G401.6 (cell line): Measurements from ENCODE around the gene IQCK.

Experiments used
- FAIRE-seq: peaks from 2 replicates; lab custom pipeline; 2012; peaks lifted over from hg19 to GRCh38; lab: Jason Lieb, UNC

Gene IQCK

GRCh38 chr16:19722269-19722952 is 4.3 kb downstream of the IQCK start:
- FAIRE-seq: no peak

DNA sequence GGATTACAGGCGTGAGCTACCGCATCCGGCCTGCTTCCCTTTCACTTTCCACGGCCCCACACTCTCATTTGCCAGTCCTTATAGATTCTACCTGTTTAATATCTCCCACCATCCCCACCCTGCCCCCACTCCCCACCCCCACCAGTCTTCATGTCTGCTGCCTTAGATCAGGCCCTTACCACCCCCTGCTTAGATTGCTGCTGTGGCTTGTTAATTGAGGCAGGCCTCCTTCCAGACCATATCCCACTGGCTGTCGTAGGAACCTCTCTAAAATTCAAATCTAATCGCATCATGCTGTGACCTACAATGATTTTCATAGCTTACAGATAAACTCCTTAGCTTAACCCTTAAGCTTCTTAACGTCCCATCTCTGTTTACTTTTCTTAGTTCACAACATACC is 4.9 kb downstream of the IQCK start:
- FAIRE-seq: no peak

GRCh38 chr16:19728636-19728965 is 10.5 kb downstream of the IQCK start:
- no peak for FAIRE-seq

GRCh38 chr16:19733551-19733950 is 15.5 kb downstream of the IQCK start:
- no peak for FAIRE-seq

DNA sequence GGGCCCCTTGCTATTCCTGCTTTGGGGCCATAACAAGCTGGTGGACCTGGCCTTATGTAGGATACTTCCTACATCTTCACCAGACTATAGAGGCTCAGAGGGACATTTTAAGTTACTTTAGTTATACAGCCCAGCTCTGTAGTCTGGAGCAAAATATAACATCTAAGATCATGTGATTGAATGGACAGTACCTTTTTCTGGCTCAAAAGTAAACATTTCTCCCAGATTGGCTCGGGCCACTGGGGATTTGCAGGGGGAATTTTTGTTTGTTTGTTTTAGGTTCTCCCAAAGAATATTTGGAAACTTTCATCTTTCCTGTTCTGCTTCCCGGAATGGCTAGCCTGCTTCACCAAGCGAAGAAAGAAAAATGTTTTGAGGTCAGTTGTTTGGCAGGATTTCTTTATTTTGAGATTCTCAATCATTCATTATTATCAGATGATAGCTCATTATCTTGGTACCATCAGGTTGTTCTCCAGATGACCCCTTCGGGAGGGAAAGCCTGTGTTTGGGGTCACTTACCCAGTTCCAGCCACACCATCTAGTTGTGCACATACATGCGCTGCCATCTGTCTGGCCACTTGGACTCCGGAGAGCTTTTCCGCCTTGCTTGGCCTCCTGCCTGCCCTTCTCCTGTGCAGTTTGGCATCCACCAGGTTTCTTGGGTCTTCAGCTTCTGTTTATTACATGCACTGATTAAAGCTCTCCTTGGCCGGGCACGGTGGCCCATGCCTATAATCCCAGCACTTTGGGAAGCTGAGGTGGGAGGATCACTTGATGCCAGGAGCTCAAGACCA is 17.2 kb downstream of the IQCK start:
- no peak for FAIRE-seq

- FAIRE-seq: no peak
These were observed 19.4 kb downstream of the IQCK start for GRCh38 chr16:19737306-19738038.

GRCh38 chr16:19741354-19741753 is 23.3 kb downstream of the IQCK start:
- no peak for FAIRE-seq

DNA sequence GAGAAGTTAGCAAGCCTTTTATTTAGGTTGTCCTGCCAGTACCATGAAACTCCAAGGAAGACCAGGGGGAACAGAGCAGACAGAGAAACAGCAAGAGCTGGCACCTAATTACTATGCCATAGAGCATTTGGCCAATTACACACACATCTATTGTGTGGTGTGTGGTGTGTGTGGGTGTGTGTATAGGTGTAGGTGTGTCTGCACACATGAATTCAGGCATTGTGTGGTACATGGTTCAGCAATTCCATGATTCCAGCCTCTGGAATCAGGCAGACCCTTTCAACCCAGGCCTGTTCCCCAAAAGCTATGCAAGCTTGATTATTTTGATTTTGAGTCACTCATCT is 25.7 kb downstream of the IQCK start:
- no peak for FAIRE-seq

DNA sequence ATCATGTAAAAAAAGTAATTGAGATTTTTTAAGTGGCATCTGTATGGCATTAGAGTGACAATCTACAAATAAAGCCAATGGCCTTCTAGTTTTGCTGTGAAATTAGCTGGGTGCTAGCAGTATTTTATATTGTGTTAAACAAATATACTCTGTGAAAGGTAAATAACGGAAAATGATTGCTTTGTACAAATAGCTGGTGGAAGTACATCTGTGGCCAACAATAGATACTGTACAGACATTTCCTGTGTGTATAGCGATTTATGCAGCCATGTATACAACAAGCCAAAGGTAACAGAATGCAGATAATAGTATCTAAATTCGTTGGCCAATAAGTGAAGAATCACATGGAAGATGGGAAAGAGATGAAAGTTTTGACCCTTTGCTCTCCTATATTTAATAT is 26.6 kb downstream of the IQCK start:
- FAIRE-seq: no peak

DNA sequence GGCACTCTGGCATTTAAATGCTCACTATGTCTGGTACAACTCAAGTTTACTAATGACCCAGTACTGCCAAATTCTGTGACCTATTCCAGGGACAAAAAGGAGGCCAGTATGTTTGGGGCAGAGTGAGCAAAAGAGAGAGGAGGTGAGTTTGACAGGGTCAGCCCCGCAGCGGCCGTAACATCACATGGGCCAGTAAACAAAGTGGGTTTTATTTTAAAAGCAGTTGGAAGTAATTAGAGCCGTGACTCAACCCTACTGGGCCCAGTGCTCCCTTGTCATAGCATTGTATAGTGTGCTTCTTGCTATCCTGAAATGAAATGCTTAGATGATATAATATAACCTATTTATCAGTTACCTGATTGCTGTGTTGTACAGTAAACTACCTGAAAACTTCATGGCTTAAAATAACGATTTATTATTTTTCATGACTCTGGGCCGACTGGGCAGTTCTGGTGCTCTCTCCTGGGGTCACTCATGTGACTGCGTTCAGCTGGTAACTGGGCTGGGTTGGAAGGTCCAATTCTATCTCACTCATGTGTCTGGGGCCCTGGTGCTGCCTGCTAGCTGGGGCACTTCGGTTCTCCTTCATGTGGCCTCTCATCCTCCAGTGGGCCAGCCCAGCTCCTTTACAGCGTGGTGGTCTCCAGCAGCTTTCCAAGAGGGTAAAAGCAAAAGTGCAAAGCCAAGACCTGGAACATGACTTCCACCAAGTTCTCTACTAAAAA is 27.4 kb downstream of the IQCK start:
- FAIRE-seq: no peak

- no peak for FAIRE-seq
These were observed 28.5 kb downstream of the IQCK start for GRCh38 chr16:19746561-19746960.

DNA sequence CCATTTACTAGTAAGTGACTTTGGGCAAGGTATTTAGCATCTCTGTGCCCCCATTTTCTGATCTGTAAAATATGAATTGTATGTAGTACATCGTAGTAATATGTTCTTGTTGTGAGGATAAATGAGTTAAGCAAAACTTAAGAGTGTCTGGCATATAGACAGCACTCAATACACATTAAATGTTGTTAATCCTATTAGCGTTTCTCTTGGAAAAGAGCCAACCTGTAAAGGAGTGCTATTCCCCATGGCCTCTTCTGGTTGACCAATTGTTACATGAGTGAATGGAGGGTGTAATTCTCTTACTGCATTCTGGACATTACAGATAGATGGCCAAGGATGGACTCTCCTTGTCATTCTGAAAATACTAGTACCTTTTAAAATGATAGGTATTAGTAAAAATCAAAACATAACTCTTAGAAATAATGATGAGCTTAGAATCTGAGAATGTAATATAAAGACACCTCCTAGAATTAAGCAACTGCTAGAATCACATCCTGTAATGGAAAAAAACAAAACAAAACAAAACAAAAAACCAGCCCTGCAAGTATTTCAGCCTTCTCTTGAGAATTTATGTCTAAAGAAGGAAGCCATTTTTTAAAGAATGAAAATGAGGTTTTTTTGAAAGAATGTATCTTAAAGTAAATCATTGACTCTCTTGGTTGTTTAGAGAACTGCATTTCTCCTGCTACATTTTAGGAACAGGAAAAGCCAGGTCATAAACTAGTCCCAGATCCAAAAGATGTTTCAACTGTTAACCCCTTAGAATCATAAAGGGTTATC is 30.5 kb downstream of the IQCK start:
- FAIRE-seq: no peak

- no peak for FAIRE-seq
These were observed 31.6 kb downstream of the IQCK start for GRCh38 chr16:19749571-19750080.

DNA sequence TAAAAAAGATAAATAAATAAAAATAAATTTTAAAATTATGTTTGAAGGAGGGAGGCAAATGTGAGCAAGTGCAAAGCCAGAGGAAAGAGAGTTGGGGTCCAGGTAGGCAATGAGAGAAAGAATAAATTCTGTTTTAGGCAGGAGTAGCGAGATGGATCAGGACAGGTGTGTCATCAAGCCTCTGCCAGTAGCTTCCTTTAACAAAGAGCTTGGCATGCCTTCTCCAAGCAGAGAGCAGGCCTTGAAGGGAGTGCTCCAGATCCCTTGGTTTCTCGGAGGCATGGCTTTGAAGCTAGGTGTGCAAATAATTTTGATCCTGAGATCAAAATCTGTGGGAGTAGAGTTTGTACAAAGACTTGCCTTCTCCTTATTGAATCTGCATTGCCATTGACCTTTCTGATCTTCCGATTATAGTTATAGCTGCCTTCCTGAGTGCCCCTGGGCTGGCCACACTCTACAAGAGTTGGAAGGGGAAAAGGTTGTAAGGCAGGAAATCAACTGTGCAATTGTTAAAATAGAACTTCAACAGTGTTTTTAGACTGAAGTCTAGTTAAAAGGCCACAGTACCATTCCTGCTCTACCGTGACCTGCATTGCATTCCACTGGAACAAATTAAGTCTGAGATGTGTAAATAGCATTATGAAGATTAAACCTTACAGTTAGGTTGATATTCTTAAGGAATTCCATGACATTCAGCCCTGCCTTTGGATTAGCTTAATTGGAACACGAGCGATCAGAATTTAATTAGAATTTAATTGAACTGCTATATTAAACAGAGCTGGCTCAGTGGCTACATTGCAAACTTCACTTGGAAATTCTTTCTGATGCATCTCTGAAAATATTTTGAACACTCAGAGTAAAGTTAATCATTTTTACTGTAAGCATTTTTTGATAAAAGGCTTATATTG is 33.7 kb downstream of the IQCK start:
- FAIRE-seq: no peak

DNA sequence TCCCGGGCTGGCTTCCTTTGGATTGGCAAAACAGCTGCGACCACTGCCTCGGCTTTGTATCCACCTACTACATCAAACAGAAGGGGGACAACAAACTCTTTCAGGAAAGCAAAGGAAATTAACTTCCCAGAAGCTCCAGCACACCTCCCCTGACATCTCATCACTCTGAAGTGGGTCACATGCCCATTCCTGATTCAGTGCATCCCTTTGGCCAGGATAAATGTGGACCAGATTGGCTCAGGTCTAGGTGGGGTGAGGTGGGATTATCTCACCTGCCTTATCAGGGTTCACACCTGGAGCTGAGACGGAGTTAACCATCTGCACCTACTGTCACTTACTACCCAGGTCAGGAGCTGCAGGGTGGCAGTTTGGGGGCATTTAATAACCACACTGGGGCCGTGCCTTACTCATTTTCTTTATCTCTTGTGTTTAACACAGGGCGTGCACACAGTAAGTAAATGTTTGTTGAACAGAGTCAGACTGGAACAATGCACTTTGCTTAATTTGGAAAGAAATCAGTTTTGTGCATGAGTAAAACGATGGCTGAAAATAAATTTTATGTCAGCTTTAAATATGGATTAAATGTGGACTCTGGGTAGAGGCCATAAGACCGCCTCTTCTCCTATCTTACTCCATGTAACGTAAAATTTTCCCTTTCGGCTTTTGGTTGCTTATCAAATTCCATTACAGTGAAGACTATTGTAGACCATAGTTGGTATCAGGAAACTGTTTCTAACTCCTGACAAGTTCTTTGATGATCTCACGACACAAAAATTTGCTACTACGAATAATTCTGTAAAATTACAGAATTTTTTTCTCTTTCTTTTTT is 36.0 kb downstream of the IQCK start:
- no peak for FAIRE-seq

DNA sequence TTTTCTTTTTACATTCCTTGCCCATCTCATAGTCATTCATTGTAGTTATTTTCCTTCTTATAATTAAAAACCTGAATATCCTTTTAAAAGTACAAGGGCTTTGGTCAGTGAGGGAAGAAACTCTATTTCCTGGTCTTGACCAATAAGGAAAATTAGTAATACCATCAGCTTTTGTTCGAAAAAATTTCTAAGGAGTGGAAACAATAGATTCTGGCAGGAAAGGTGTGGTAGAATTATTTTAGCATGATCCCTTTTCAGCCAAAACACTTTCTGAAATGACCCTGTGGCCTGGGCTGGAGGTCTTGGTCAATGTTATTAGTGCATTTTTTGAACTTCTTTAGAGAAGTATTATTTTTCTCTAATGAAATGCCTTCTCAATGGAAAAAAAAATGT is 36.6 kb downstream of the IQCK start:
- FAIRE-seq: no peak

- no peak for FAIRE-seq
These were observed 37.2 kb downstream of the IQCK start for GRCh38 chr16:19755268-19755667.

DNA sequence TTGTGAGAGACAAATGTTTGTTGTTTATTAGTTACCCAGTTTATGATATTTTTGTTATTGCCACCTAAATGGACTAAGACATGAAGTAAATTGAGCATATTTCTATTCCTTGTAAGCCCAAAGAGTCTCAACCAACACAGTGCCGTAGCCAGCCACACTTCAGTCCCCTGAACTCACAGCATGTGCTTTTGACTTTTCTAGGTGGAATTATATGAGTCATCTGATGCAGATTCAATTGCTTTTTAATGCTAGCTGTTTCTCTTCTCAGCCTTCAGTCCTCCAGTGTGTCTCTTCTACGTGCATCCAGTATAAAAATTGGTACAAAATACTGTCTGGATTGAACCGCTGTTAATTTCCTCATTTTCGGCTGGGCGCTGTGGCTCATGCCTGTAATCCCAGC is 39.0 kb downstream of the IQCK start:
- FAIRE-seq: no peak

- FAIRE-seq: no peak
These were observed 39.9 kb downstream of the IQCK start for GRCh38 chr16:19757762-19758595.
